Neutrophil (primary cell): ENCODE results near the gene RPUSD4.

Source experiments
- H3K27ac ChIP-seq: fragments of 200-600 bp; sonication (generic); 2 replicates; pipeline ENCODE4 v1.5.1; 2016; ENCODE audit warnings: mild to moderate bottlenecking, moderate library complexity
- H3K27me3 ChIP-seq: fragments of 200-600 bp; sonication (generic); 2 replicates; pipeline ENCODE4 v1.6.0; 2016; ENCODE audit warnings: mild to moderate bottlenecking
- H3K36me3 ChIP-seq: fragments of 200-600 bp; sonication (generic); 2 replicates; pipeline ENCODE4 v1.5.1; 2017
- H3K4me1 ChIP-seq, 2 experiments: fragments of 200-600 bp in 1 of 2; sonication (generic) in 1 of 2; 1 replicate in 1 of 2; 2 replicates in 1 of 2; pipeline versions ENCODE4 v1.5.1 to v1.6.1; 2013 to 2016; ENCODE audit warnings: low read depth in 1 of 2, low read length in 1 of 2, mild to moderate bottlenecking in 1 of 2, moderate library complexity in 1 of 2; ENCODE audit not compliant: control insufficient read depth in 1 of 2, insufficient read depth in 1 of 2
- H3K4me3 ChIP-seq, 2 experiments: fragments of 200-600 bp in 1 of 2; sonication (generic) in 1 of 2; 1 replicate in 1 of 2; 2 replicates in 1 of 2; pipeline ENCODE4 v1.5.1; 2013 to 2016; ENCODE audit warnings: low read depth in 1 of 2, low read length in 1 of 2, mild to moderate bottlenecking in 1 of 2, moderate library complexity in 1 of 2
- H3K9me3 ChIP-seq: fragments of 200-600 bp; sonication (generic); 2 replicates; pipeline ENCODE4 v1.5.1; 2016
- CTCF ChIP-seq: fragments of 200-600 bp; sonication (generic); IDR thresholded peaks from 2 replicates; pipeline ENCODE4 v1.5.1; 2016; ENCODE audit warnings: antibody characterized with exemption

The RPUSD4 gene

DNA sequence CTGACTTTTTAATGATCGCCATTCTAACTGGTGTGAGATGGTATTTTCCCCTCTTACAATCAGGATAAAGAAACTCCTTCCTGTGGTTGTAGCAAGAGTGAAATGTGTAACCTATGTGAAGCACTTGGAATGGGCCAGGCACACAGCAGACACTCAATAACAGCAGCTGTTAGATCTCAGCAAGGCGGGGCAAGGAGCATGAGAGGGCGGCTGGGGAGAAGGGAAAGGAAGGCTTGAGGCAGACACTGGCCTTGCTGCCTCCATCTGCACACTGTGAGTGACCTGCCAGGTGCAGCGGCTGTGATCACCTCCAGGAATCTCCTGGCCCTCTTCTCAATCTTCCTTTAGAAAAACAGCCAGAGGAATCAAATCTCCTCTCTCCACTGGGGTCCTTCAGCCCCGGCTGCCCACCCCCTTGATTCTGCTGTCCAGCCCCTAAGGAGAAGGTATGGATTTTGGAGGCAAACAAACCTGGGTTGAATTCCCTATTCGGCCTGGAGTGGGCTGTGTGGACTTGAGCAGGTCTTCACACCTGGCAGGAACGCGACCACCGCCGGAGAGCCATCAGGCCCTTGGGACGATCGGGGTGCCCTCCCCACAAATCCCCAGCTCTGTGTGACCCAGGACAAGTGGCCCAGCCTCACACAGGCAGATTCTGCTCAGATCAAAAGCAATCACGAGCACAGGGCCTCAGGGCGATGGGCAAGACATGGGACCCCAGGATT lies 49.0 kb downstream of the RPUSD4 start:
- no peak overlapping the region for H3K4me3 ChIP-seq
- no peak overlapping the region for H3K27ac ChIP-seq
- no peaks in the 10 kb centered on the region for H3K9me3 ChIP-seq
- no peaks in the 10 kb centered on the region for H3K36me3 ChIP-seq
- TF ChIP-seq CTCF, result no peak
- no peaks in the 10 kb centered on the region for H3K27me3 ChIP-seq
- no peaks in the 10 kb centered on the region for H3K4me1 ChIP-seq

GRCh38 chr11:126161023-126161391 lies 50.4 kb downstream of the RPUSD4 start:
- Histone ChIP-seq H3K27me3 (no peaks in the 10 kb centered on the region), H3K36me3 (no peaks in the 10 kb centered on the region), H3K9me3 (no peaks in the 10 kb centered on the region), H3K27ac (no peak overlapping the region), H3K4me3 (no peak overlapping the region), H3K4me1 (no peaks in the 10 kb centered on the region)
- TF ChIP-seq CTCF, result no peak

DNA sequence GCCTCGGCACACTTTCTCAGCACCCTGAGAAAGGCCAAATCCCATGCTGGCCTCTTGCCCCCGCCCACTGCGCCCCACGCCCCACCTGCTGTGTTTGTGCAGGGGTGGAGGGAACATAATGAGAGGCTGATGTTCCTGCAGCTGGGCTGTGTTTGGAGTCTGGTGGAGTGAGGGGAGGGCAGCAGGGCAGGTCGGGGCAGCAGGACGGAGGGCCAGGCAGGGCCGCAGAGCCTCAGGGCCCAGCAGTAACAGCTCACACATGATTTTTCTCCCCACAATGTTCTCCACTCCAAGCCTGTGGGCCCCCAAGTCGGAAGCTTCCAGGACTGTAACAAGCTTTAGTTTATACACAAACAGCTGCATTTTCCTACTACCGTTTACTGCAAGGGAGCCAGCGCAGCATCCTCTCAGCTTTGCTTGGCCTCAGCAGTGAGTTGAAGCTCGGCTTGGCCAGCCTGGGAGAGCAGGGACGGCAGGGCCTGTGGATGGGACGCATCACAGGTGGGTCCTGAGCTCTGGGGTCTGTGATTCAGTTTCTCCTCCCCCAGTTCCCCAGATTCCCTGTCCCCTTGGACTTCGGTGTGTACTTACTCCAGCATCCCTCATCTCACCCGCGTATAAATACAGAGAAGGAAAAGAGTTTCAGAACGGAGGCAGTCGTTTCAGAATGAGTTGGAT lies 51.0 kb downstream of the RPUSD4 start:
- no peak for TF ChIP-seq CTCF
- H3K4me1 ChIP-seq, result no peaks in the 10 kb centered on the region
- H3K27me3 ChIP-seq, result no peaks in the 10 kb centered on the region
- no peaks in the 10 kb centered on the region for H3K36me3 ChIP-seq
- H3K27ac ChIP-seq, result no peak overlapping the region
- no peaks in the 10 kb centered on the region for H3K9me3 ChIP-seq
- H3K4me3 ChIP-seq, result no peak overlapping the region

DNA sequence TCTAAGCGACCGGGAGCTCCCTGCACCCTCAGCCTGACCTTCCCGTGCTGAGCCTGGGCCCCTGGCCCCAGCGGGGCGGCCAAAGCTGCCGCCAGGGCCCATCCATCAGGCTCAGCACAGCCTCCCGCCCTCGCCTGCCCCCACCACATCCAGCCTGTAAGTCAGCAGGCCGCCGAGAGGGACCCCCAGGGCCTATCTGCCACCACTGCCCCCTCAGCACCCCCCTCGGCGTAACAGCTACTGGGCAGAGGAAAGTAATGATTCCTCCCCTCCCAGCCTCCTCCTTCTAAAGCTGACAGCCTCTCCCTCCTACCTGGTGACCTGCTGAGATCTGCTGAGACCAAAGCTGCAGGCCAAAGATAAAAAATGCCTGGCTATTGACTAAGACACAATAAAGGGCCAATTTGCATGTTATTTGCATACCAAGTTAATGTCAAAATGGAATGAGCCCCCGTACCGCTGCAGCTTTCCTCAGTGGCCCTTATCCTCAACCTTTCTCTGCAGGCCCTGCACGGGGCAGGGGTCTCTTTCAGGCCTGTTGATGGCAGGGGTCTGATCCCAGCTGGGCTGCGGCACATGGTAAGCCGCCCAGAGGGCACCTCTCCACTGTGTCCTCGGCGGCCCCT lies 51.6 kb downstream of the RPUSD4 start:
- Histone ChIP-seq H3K9me3 (no peaks in the 10 kb centered on the region), H3K4me3 (no peak overlapping the region), H3K27ac (no peak overlapping the region), H3K36me3 (no peaks in the 10 kb centered on the region), H3K4me1 (no peaks in the 10 kb centered on the region), H3K27me3 (no peaks in the 10 kb centered on the region)
- no peak for TF ChIP-seq CTCF

- TF ChIP-seq CTCF, result no peak
- Histone ChIP-seq H3K27me3 (no peaks in the 10 kb centered on the region), H3K4me1 (no peaks in the 10 kb centered on the region), H3K4me3 (no peak overlapping the region), H3K9me3 (no peaks in the 10 kb centered on the region), H3K36me3 (no peaks in the 10 kb centered on the region), H3K27ac (no peak overlapping the region)
These were observed 53.2 kb downstream of the RPUSD4 start for GRCh38 chr11:126158054-126158791.
